Mesendoderm (in vitro differentiated cells): ENCODE data around the gene ARMC9.

Experiments used
- DNase-seq: peaks from one replicate; pipeline ENCODE4 v3.0.0; 2013
- H2AK5ac ChIP-seq: 2 replicates; pipeline ENCODE4 v1.6.1; 2013; ENCODE audit warnings: low read length, inconsistent platforms
- H2BK120ac ChIP-seq: 2 replicates; pipeline ENCODE4 v1.6.1; 2013; ENCODE audit warnings: low read depth, mild to moderate bottlenecking, low read length, moderate library complexity, mixed read lengths
- H2BK15ac ChIP-seq: replicated peaks from 2 replicates; pipeline ENCODE4 v1.6.1; 2013; ENCODE audit warnings: low read depth, mild to moderate bottlenecking, moderate library complexity
- H2BK5ac ChIP-seq: 2 replicates; pipeline ENCODE4 v1.6.1; 2013; ENCODE audit warnings: low read length, inconsistent platforms
- H3K18ac ChIP-seq: 2 replicates; pipeline ENCODE4 v1.6.1; 2013; ENCODE audit warnings: mild to moderate bottlenecking, low read length, mixed read lengths
- H3K23ac ChIP-seq: one replicate; pipeline ENCODE4 v1.6.1; 2013; ENCODE audit warnings: low read length
- H3K27ac ChIP-seq: 2 replicates; pipeline ENCODE4 v1.5.1; 2013; ENCODE audit warnings: low read depth, mild to moderate bottlenecking, inconsistent platforms, low read length, moderate library complexity
- H3K27me3 ChIP-seq: 2 replicates; pipeline ENCODE4 v1.6.1; 2013; ENCODE audit warnings: low read length, control low read depth, mild to moderate bottlenecking, inconsistent platforms; ENCODE audit not compliant: insufficient read depth, poor library complexity
- H3K36me3 ChIP-seq: 2 replicates; pipeline ENCODE4 v1.6.1; 2013; ENCODE audit warnings: low read length, inconsistent platforms; ENCODE audit not compliant: control insufficient read depth, insufficient read depth
- H3K4ac ChIP-seq: one replicate; pipeline ENCODE4 v1.6.1; 2013; ENCODE audit warnings: low read depth, mild to moderate bottlenecking, low read length, moderate library complexity
- H3K4me1 ChIP-seq: 2 replicates; pipeline ENCODE4 v1.6.1; 2013; ENCODE audit warnings: low read depth, low read length, inconsistent platforms; ENCODE audit not compliant: control insufficient read depth
- H3K4me2 ChIP-seq: 2 replicates; pipeline ENCODE4 v1.6.1; 2013; ENCODE audit warnings: low read length
- H3K4me3 ChIP-seq: 2 replicates; pipeline ENCODE4 v1.5.1; 2013; ENCODE audit warnings: mild to moderate bottlenecking, low read length
- H3K56ac ChIP-seq: one replicate; pipeline ENCODE4 v1.6.1; 2013; ENCODE audit warnings: low read length
- H3K79me1 ChIP-seq: 2 replicates; pipeline ENCODE4 v1.6.1; 2013; ENCODE audit warnings: low read length, inconsistent platforms
- H3K79me2 ChIP-seq: 2 replicates; pipeline ENCODE4 v1.6.1; 2013; ENCODE audit warnings: mild to moderate bottlenecking, low read length; ENCODE audit not compliant: control insufficient read depth, insufficient read depth
- H3K9ac ChIP-seq: 2 replicates; pipeline ENCODE4 v1.6.1; 2013; ENCODE audit warnings: low read length, inconsistent platforms
- H4K5ac ChIP-seq: one replicate; pipeline ENCODE4 v1.6.1; 2013; ENCODE audit warnings: low read length
- H4K8ac ChIP-seq: one replicate; pipeline ENCODE4 v1.6.1; 2013; ENCODE audit warnings: low read depth, mild to moderate bottlenecking, control low read depth, low read length, moderate library complexity
- WGBS: extraction: QIAGEN DNeasy Blood & Tissue Kit; methylation state at CpG from one replicate; pipeline ENCODE4 v1.1.7; 2013; ENCODE audit warnings: low lambda C conversion rate, missing lambda C conversion rate; ENCODE audit not compliant: insufficient coverage; ENCODE audit errors: extremely low coverage; 5-methylcytosine and 5-hydroxymethylcytosine counted together

The ARMC9 gene

DNA sequence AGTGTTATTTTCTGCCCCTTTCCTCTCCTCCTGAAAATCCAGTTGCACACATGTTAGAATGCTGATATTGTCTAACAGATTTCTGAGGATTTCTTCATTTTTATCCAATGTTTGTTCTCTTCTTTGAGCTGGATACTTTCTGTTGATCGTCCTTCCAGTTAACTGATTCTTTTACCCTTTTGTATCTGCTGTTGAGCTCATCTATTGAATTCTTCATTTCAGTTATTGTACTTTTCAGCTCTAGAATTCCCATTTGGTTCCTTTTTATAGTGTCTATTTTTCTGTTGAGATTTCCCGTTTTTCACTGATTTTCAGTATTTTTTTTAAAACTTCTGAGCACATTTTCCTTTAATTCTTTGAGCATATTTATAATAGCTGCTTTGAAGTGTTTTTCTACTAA, 119.1 kb downstream of the ARMC9 start:
- H2BK15ac ChIP-seq: no peak overlapping the region
- no peaks in the 10 kb centered on the region for H3K79me2 ChIP-seq
- no peak overlapping the region for H3K27ac ChIP-seq
- H2BK120ac ChIP-seq: no peak overlapping the region
- no CpG with 5 or more reads among the region's 2 CpGs for WGBS
- no peak for DNase-seq
- H4K5ac ChIP-seq: no peak overlapping the region
- H3K4me1 ChIP-seq: peaks cover 3% of the 10 kb centered on the region
- H3K79me1 ChIP-seq: no peaks in the 10 kb centered on the region
- H3K9ac ChIP-seq: no peak overlapping the region
- no peak overlapping the region for H3K23ac ChIP-seq
- H2AK5ac ChIP-seq: no peak overlapping the region
- no peak overlapping the region for H3K4me3 ChIP-seq
- no peak overlapping the region for H3K4me2 ChIP-seq
- no peaks in the 10 kb centered on the region for H3K36me3 ChIP-seq
- no peak overlapping the region for H3K18ac ChIP-seq
- H4K8ac ChIP-seq: no peak overlapping the region
- no peak overlapping the region for H3K4ac ChIP-seq
- H2BK5ac ChIP-seq: no peak overlapping the region
- no peak overlapping the region for H3K56ac ChIP-seq
- H3K27me3 ChIP-seq: no peaks in the 10 kb centered on the region

DNA sequence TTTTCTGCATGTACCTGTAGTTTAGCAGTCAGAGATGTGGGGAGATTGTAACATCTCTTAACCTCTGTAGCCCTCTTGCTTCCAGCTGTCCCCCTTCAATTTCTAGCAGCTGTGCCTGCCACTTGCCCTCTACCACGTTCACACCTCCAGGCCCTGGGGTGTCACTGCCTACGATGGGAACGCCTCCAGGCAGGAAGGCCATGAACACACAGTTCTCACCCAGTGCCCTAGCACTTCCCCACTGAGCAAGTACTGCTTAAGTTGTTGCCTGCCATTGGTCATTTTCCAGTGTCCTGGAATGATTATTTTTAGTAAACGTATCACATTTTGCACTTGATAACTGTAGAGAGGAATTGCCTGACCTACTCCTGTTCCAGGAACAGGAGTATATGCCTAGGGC, 120.0 kb downstream of the ARMC9 start:
- Histone ChIP-seq H3K4ac (no peak overlapping the region), H3K56ac (no peak overlapping the region), H4K8ac (no peak overlapping the region), H2BK5ac (no peak overlapping the region), H3K79me1 (no peaks in the 10 kb centered on the region), H3K79me2 (no peaks in the 10 kb centered on the region), H3K36me3 (no peaks in the 10 kb centered on the region), H3K23ac (no peak overlapping the region), H2AK5ac (no peak overlapping the region), H3K4me2 (no peak overlapping the region), H2BK15ac (no peak overlapping the region), H4K5ac (no peak overlapping the region), H3K9ac (no peak overlapping the region), H3K18ac (no peak overlapping the region), H3K4me3 (no peak overlapping the region), H3K27ac (no peak overlapping the region), H2BK120ac (no peak overlapping the region), H3K4me1 (peaks cover 3% of the 10 kb centered on the region), H3K27me3 (no peaks in the 10 kb centered on the region)
- no CpG with 5 or more reads among the region's 4 CpGs for WGBS
- peak; percentile 27 for DNase-seq

DNA sequence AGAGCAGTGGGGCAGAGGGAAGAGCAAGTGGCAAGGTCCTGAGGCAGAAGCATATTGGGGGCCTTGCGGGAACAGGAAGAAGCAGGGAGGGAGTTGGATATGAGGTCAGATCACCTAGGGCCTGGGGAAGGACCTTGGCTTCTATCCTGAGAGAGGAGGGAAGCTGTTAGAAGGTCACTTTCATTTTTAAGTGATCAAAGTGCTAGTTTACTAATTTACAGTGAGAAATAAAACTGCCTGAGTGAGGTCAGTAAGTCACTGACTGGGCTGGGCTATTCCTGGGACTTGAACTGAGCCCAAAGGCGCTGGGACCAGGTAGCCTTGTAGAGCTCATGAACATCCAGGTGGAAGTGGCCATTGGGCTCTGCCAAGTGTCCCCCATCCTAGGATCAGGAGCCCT, 120.5 kb downstream of the ARMC9 start:
- no CpG with 5 or more reads among the region's 2 CpGs for WGBS

DNA sequence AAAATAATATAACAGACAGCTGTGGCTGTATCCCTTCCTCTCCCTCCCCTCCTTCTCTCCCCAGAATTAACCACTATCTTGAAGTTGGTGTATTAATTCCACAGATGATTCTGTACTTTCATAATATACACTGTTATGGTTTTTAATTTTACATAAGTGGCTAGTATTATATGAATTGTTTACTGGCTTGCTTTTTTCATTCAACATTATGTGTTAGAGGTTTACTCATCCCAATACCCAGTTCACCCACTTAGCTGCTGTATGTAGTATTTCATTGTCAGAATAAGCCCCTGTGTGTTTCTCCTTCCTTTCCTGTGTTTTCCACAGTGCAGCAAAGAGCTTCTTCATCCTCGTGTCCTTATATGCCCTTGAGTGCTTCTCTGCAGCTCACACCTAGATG, 121.4 kb downstream of the ARMC9 start:
- WGBS: no CpG with 5 or more reads among the region's 1 CpG
- H2BK15ac ChIP-seq: no peak overlapping the region
- H3K18ac ChIP-seq: no peak overlapping the region
- no peaks in the 10 kb centered on the region for H3K36me3 ChIP-seq
- H4K5ac ChIP-seq: no peak overlapping the region
- no peak overlapping the region for H3K9ac ChIP-seq
- no peak overlapping the region for H3K27ac ChIP-seq
- no peak for DNase-seq
- no peaks in the 10 kb centered on the region for H3K79me2 ChIP-seq
- H3K4me1 ChIP-seq: peaks cover 3% of the 10 kb centered on the region
- H4K8ac ChIP-seq: no peak overlapping the region
- no peak overlapping the region for H3K4me2 ChIP-seq
- H3K4ac ChIP-seq: no peak overlapping the region
- no peak overlapping the region for H2AK5ac ChIP-seq
- no peak overlapping the region for H3K23ac ChIP-seq
- H2BK5ac ChIP-seq: no peak overlapping the region
- H3K4me3 ChIP-seq: no peak overlapping the region
- H3K79me1 ChIP-seq: no peaks in the 10 kb centered on the region
- H3K27me3 ChIP-seq: no peaks in the 10 kb centered on the region
- H2BK120ac ChIP-seq: no peak overlapping the region
- no peak overlapping the region for H3K56ac ChIP-seq

More for the DNA sequence above, 120.5 kb downstream of the ARMC9 start:
- Histone ChIP-seq H3K4me1 (peaks cover 3% of the 10 kb centered on the region), H3K56ac (no peak overlapping the region), H3K4me2 (no peak overlapping the region), H3K79me1 (no peaks in the 10 kb centered on the region), H3K79me2 (no peaks in the 10 kb centered on the region), H2AK5ac (no peak overlapping the region), H4K8ac (no peak overlapping the region), H3K4ac (no peak overlapping the region), H3K4me3 (no peak overlapping the region), H3K36me3 (no peaks in the 10 kb centered on the region), H3K27ac (no peak overlapping the region), H3K18ac (no peak overlapping the region), H3K27me3 (no peaks in the 10 kb centered on the region), H3K23ac (no peak overlapping the region), H2BK5ac (no peak overlapping the region), H2BK120ac (no peak overlapping the region), H3K9ac (no peak overlapping the region), H2BK15ac (no peak overlapping the region), H4K5ac (no peak overlapping the region)
- DNase-seq: no peak

DNA sequence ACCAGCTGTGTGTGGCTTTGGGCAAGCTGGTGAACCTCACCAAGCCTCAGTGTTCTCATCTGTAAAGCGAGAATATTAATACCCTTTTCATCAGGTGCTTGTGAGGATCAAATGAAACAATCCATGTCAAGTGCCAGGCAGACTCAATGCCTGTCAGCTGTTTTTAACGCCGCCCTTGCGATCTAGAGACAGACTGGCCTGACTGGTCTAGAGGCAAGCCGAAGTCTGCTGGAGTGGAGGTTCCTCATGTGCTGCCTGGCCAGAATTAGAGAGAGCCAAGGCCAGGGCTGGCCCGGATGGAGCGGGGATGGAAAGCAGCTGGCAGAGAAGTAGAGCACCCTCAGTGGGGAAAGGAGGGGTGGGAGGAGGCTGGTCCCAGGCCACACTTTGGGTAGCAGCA, 122.6 kb downstream of the ARMC9 start:
- H3K4me2 ChIP-seq: no peak overlapping the region
- no peaks in the 10 kb centered on the region for H3K79me2 ChIP-seq
- no peak overlapping the region for H3K4ac ChIP-seq
- H3K27ac ChIP-seq: no peak overlapping the region
- H3K9ac ChIP-seq: no peak overlapping the region
- no CpG with 5 or more reads among the region's 7 CpGs for whole genome bisulfite sequencing
- H3K4me1 ChIP-seq: peaks cover 3% of the 10 kb centered on the region
- H4K5ac ChIP-seq: no peak overlapping the region
- no peak overlapping the region for H2BK120ac ChIP-seq
- no peak overlapping the region for H2BK15ac ChIP-seq
- H2AK5ac ChIP-seq: no peak overlapping the region
- H2BK5ac ChIP-seq: no peak overlapping the region
- no peaks in the 10 kb centered on the region for H3K36me3 ChIP-seq
- no peak overlapping the region for H3K23ac ChIP-seq
- no peaks in the 10 kb centered on the region for H3K79me1 ChIP-seq
- H3K4me3 ChIP-seq: no peak overlapping the region
- H3K18ac ChIP-seq: no peak overlapping the region
- no peak for DNase-seq
- no peak overlapping the region for H4K8ac ChIP-seq
- no peak overlapping the region for H3K56ac ChIP-seq
- H3K27me3 ChIP-seq: no peaks in the 10 kb centered on the region

DNA sequence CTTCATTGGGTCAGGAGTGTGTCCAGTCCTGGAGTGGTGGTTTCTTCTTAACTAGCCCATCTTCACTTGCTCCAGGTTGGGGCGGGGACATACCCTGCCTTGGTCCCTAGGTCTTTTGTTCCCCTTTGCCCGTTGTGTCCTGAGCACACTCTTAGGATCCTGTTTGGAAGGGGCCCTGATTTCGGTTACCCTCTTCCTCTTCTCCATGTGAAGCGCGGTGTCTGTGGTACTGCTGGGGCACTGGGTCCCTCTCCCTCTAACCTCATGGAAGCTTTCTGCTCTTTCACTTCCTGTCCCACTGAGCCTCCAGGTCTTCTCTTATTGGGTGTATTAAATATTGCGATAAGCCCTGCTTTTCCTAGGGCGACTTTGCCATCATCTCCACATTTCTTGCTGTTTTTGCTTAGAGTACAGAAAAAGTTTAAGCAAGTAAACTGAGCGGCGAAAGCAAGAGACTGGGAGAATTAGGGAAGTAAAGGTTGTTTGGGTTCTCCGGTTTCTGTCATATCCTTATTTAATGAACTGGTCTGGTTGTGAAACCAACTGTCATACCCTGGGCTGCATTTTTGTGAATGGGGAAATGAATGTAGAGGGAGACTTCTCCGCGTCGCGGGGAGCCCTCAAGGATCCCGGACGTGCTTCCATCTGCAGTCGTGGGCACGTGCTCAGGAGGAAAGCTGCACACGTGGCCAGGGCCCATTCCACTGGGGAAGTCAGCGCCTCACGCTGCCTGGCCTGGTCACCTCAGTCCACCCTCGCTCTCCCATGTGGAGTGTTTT, 123.3 kb downstream of the ARMC9 start:
- Histone ChIP-seq H3K23ac (no peak overlapping the region), H3K4me3 (no peak overlapping the region), H4K8ac (no peak overlapping the region), H3K27me3 (no peaks in the 10 kb centered on the region), H3K9ac (no peak overlapping the region), H3K4ac (no peak overlapping the region), H2BK5ac (no peak overlapping the region), H3K27ac (no peak overlapping the region), H3K4me2 (no peak overlapping the region), H3K79me2 (no peaks in the 10 kb centered on the region), H3K56ac (no peak overlapping the region), H2BK120ac (no peak overlapping the region), H3K79me1 (no peaks in the 10 kb centered on the region), H2BK15ac (no peak overlapping the region), H4K5ac (no peak overlapping the region), H3K18ac (no peak overlapping the region), H3K4me1 (peaks cover 3% of the 10 kb centered on the region), H2AK5ac (no peak overlapping the region), H3K36me3 (no peaks in the 10 kb centered on the region)
- WGBS: no CpG with 5 or more reads among the region's 22 CpGs
- no peak for DNase-seq
